Measurements from ENCODE around the gene CAMTA1. TPM values are rescaled to one million over a fixed set of nuclear protein-coding genes. Genes with fewer than 3 reads are reported as not detected.

CAMTA1 gene
- total and polyA plus RNA-seq, 9 of the 15 experiments (the other 6 are each of a cell fraction or from before 2014, with no cell fraction given) = 43.9 to 161 (median 65.9) TPM

DNA sequence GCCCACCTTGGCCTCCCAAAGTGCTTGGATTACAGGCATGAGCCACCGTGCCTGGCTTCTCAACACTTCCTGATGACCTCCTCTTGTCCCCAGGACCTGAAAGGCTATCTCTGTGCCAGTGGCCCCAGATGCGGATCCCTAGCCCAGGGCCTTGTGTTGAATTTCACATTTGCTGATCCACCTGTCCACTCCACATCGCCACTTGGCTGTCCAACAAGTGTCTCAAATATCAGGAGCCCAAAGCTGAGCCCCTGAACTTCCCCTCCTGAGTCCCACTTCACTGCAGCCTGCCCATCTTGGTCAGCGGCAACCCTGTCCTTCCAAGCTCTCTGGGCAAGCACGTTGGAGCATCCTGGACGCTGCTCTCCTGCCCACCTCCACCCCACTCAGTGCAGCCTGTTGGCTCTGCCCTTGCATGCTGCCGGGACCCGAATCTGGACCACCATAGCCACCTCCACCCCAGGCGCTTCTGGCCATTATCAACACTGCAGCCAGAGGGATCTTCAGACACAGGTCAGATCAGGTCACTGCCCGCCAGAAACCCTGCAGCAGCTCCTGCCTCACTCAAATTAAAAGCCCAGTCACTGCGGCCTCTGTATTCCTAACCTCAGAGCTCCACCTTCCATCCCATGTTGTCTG, 633.3 kb downstream of the CAMTA1 start:
- ATAC-seq (no peak), DNase-seq (ENCODE audit: extremely low read depth in 1 of 4, low spot score in 3 of 4) (no peak), FAIRE-seq (no peak)
- 2% methylated on average over 11 of the region's 11 CpGs for WGBS (ENCODE audit: insufficient coverage, low coverage, missing lambda C conversion rate)
- H3K79me2 ChIP-seq (ENCODE audit: control insufficient read depth, insufficient read depth, low read length) = no peaks in the 10 kb centered on the region
- ChIA-PET POLR2A (interaction anchor here (0.5 to 1.0 kb wide), 5 partner anchors 14 to 907 kb away, joined by 3 to 4 read pairs (median 3); no protein-coding TSS in a partner anchor), CTCF (ENCODE audit: low intra/inter-chr PET ratio) (no interaction called here)
- H3K4me3 ChIP-seq = no peak overlapping the region
- H3K36me3 ChIP-seq (ENCODE audit: control insufficient read depth, insufficient read depth, low read length) = no peaks in the 10 kb centered on the region
- no peaks in the 10 kb centered on the region for H3K4me1 ChIP-seq (replicated peaks in 1 of 2; ENCODE audit: control insufficient read depth in 2 of 2, insufficient read depth in 2 of 2, low read length in 2 of 2)
- H2AFZ ChIP-seq (ENCODE audit: low read depth, low read length) = no peak overlapping the region
- H4K20me1 ChIP-seq (replicated peaks; ENCODE audit: control insufficient read depth, insufficient read depth, low read length) = no peaks in the 10 kb centered on the region; the same call in 1 of the 2 replicates
- no TSS peak for BruUV-seq (replicated peaks)
- no peak overlapping the region for H3K9ac ChIP-seq (ENCODE audit: insufficient read depth in 1 of 2, low read depth in 2 of 2, low read length in 2 of 2)
- intact Hi-C loops (cut with micrococcal nuclease) (no loop called here), in situ Hi-C loops (cut with MboI) (no loop called here)
- no peaks in the 10 kb centered on the region for H3K9me1 ChIP-seq (ENCODE audit: control insufficient read depth, insufficient read depth, low read length)
- no peak overlapping the region for H3K4me2 ChIP-seq (ENCODE audit: insufficient read depth, low read length)
- H3K9me3 ChIP-seq (replicated peaks; ENCODE audit: control insufficient read depth, insufficient read depth, low read depth, low read length) = no peaks in the 10 kb centered on the region
- H3K27me3 ChIP-seq (ENCODE audit: control insufficient read depth in 2 of 2, insufficient read depth in 2 of 2, low read length in 2 of 2) = peaks cover 0 to 14% of the 10 kb centered on the region in 2 experiments; a peak in 3 of 5 replicates
- no peak overlapping the region for H3K27ac ChIP-seq (ENCODE audit: extremely low read depth, low read depth, low read length)
- TF ChIP-seq RAD51 (IDR thresholded peaks at IDR 0.05; ENCODE audit: borderline replicate concordance, low read depth) = no peak
- no peak for TF ChIP-seq ZNF239 (CRISPR knock-in tag; IDR thresholded peaks at IDR 0.05)
- no peak for TF ChIP-seq ZNF143 (CRISPR knock-in tag; IDR thresholded peaks at IDR 0.05)
- TF ChIP-seq, protein P1, sequence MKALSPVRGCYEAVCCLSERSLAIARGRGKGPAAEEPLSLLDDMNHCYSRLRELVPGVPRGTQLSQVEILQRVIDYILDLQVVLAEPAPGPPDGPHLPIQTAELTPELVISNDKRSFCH (CRISPR knock-in tag; IDR thresholded peaks at IDR 0.05) = no peak
- TF ChIP-seq, protein P1 (tag; IDR thresholded peaks at IDR 0.05) = no peak
- TF ChIP-seq NCOA1 (IDR thresholded peaks at IDR 0.05; ENCODE audit: low read depth) = no peak
- TF ChIP-seq, protein P2, sequence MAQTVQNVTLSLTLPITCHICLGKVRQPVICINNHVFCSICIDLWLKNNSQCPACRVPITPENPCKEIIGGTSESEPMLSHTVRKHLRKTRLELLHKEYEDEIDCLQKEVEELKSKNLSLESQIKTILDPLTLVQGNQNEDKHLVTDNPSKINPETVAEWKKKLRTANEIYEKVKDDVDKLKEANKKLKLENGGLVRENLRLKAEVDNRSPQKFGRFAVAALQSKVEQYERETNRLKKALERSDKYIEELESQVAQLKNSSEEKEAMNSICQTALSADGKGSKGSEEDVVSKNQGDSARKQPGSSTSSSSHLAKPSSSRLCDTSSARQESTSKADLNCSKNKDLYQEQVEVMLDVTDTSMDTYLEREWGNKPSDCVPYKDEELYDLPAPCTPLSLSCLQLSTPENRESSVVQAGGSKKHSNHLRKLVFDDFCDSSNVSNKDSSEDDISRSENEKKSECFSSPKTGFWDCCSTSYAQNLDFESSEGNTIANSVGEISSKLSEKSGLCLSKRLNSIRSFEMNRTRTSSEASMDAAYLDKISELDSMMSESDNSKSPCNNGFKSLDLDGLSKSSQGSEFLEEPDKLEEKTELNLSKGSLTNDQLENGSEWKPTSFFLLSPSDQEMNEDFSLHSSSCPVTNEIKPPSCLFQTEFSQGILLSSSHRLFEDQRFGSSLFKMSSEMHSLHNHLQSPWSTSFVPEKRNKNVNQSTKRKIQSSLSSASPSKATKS (CRISPR knock-in tag; IDR thresholded peaks at IDR 0.05) = no peak
- TF ChIP-seq, protein P3, sequence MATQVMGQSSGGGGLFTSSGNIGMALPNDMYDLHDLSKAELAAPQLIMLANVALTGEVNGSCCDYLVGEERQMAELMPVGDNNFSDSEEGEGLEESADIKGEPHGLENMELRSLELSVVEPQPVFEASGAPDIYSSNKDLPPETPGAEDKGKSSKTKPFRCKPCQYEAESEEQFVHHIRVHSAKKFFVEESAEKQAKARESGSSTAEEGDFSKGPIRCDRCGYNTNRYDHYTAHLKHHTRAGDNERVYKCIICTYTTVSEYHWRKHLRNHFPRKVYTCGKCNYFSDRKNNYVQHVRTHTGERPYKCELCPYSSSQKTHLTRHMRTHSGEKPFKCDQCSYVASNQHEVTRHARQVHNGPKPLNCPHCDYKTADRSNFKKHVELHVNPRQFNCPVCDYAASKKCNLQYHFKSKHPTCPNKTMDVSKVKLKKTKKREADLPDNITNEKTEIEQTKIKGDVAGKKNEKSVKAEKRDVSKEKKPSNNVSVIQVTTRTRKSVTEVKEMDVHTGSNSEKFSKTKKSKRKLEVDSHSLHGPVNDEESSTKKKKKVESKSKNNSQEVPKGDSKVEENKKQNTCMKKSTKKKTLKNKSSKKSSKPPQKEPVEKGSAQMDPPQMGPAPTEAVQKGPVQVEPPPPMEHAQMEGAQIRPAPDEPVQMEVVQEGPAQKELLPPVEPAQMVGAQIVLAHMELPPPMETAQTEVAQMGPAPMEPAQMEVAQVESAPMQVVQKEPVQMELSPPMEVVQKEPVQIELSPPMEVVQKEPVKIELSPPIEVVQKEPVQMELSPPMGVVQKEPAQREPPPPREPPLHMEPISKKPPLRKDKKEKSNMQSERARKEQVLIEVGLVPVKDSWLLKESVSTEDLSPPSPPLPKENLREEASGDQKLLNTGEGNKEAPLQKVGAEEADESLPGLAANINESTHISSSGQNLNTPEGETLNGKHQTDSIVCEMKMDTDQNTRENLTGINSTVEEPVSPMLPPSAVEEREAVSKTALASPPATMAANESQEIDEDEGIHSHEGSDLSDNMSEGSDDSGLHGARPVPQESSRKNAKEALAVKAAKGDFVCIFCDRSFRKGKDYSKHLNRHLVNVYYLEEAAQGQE (IDR thresholded peaks at IDR 0.05; ENCODE audit: borderline replicate concordance) = no peak
- TF ChIP-seq, protein P3 (CRISPR knock-in tag; IDR thresholded peaks at IDR 0.05; ENCODE audit: low read depth) = no peak
